Posterior vena cava (tissue), 2 donors: ENCODE measurements around the gene PDCD7. TPM values are rescaled to one million over a fixed set of nuclear protein-coding genes. Genes with fewer than 3 reads are reported as not detected.
"Not testable (repeated sequence)": the region's sequence is repeated elsewhere in the genome, so short reads cannot be mapped to it uniquely, and the experiment has no call there.

ENCODE experiments used
- DNase-seq: peaks from one replicate; pipeline ENCODE4 v3.0.0-alpha.2; 2020; ENCODE audit warnings: low spot score
- intact Hi-C, 2 donors: fragments of 100-400 bp; cut with DNase I; formaldehyde crosslinking; loops; one replicate each; pipeline versions ENCODE4 v1.14.1 to v1.14.2; 2022 to 2023
- total RNA-seq, 2 donors: library from RNA; stranded (reverse); fragmentation: NEBNext Ultra II Directional; extraction: Animal tissue kit (Norgen Biotek cat#: 25700); gene quantifications; one replicate each; pipeline ENCODE4 v1.2.1, GENCODE V29; 2021
- donor health status: DM: yes; HTN: yes; CAD: no.
- donor health status: DM: yes; HTN: yes; CAD: no.

The PDCD7 gene
- total RNA-seq, 2 donors from 2014 or later: 17.6 to 19.6 TPM

DNA sequence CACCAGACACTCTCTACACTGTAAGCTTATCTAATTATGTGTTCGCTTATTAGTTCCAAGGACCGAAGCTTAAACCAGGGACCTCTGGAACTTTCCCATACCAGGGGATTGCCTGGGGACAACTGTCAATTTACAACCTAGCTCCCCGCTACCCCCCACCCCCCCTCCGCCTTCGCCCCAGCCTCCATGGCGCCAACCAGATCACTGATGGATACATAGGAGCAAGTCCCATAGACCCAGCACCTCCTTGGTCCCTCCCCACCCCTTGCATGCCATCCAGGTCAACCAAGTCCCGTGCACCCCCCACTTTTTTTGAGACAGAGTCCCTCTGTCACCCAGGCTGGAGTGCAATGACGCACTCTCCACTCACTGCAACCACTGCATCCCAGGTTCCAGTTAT, 930 bp upstream of the PDCD7 start:
- intact Hi-C loops: no loop called here
- no peak for DNase-seq

GRCh38 chr15:65132878-65133547, 595 bp downstream of the PDCD7 start:
- peak; percentile 84 for DNase-seq

DNA sequence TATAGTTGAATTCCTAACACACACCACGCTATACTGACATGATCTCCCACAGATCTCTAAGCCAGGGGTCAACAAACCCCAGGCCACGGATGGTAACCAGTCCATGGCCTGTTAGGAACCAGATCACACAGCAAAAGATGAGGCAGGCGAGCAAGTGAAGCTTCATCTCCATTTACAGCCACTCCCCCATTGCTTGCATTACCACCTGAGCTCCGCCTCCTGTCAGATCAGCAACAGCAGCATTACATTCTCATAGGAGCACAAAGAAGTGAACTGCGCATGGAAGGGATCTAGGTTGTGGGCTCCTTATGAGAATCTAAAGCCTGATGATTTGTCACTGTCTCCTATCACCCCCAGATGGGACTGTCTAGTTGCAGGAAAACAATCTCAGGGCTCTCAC, 2.7 kb downstream of the PDCD7 start:
- DNase-seq: no peak
- intact Hi-C loops: no loop called here

More at GRCh38 chr15:65132878-65133547, 595 bp downstream of the PDCD7 start:
- intact Hi-C loops: no loop called here

- no peak for DNase-seq
- intact Hi-C loops: no loop called here
These were observed 18.1 kb downstream of the PDCD7 start for GRCh38 chr15:65115542-65115941.

DNA sequence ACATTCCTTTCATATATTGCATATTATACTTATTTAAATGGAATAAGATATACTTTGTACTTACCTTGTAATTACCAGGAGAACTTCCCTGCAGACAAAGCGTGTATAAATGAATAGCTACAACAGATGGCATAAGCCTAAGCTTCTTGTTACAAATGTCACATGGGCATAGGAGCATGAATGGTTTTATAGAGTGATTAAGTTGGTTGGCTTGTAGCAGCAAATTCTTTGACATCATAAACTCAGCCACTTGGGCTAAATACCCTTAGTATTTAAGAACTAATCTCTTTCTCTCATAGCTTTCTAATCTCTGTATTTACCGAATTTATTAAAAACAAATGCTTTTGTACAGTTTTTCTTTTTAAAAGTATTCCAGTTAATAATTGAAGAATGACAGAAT, 18.5 kb downstream of the PDCD7 start, which contains the start of gene UBAP1L:
Gene UBAP1L (minus strand): TSS at position 115 of the 400 bp plus-strand sequence. CDS start 8,985 bp downstream, outside the sequence.
- DNase-seq: no peak
- intact Hi-C loops: no loop called here

DNA sequence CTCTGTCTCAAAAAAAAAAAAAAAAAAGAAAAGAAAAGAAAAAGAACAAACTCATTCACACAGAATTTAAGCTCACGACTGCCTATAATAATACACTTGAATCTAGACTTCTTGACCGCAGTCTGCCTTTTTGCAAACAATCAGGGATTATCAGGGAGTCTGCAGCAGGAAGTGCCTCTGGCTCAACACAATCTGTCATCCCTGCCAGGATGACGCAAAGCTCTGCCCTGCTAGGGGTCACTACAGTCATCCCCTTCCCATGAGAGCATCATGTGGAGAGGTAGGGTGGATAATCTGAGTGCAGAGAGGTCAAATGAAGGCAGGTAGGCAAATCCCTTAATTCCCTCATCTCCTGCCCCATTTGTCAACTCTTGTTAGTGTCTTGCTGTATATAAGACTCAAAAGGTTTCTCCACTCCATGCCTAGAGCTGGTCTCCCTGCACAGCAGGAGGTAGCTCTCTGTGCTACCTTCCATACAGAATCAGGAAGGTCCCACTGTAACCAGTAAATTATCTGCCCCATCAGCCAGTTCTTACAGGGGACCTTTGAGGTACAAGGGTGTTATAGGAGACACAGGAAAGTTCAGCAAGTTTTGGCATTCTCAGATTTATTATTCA, 22.8 kb downstream of the PDCD7 start:
- intact Hi-C loops: no loop called here
- DNase-seq: no peak

DNA sequence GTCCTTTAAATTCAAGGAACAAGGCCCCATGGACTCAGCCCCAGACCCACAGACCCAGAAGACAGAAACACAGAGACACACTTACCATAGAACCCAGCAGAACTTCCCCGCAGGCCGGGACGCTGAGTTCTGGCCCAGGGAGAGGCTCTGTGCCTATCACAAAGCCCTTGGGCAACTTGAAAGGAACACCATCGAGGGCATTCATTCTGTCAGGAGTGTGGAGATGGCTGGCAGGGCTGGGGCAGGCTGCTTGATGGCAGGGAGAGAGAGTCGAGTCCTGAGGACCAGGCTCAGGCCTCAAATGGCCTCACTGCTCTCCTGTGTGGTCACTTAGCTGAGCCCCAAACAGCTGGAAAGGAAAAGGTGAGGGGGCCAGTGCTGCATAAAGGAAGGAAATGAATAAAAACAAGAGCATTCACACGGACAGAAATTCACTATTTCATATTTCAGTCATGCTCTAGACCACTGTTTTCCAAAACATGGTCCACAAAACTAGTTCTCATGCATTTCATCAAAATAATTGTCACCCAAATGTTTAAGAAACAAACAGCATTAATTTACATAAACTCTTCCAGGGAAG, 27.5 kb downstream of the PDCD7 start:
- intact Hi-C loops: no loop called here
- no peak for DNase-seq

DNA sequence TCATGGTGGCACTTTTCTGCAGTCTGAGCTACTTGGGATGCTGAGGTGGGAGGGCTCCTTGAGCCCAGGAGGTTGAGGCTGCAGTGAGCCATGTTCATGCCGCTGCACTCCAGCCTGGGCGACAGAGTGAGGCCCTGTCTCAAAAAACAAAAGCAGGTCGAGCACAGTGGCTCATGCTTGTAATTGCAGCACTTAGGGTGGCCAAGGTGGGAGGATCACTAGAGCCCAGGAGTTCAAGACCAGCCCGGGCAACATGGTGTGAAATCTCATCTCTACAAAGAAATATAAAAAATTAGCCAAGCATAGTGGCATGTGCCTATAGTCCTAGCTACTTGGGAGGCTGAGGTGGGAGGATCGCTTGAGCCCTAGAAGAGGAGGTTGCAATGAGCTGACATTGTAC, 28.6 kb downstream of the PDCD7 start:
- intact Hi-C loops: no loop called here
- DNase-seq: no peak

DNA sequence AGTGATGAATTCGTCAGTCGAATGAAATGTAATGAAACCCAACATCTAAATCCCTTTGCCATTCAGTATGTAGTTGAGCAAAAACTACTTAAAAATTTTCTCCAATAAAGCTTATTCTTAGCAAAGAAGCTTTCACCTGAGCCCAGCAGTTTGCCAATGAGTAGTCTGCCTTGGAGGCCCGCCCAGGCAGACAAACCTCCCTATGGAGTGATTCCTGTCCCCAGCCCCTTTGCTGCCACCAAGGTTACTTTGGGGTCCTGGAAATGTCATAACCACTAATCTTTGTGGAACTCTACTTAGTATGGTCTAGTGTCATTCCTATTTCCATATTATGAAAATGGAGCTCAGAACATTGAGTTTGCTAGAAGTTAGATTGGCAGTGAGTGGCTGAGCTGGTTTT, 30.7 kb downstream of the PDCD7 start:
- no peak for DNase-seq
- intact Hi-C loops: loop anchor here (2.0 to 5.0 kb wide), 2 partner anchors 71 to 76 kb away; no protein-coding TSS in a partner anchor

DNA sequence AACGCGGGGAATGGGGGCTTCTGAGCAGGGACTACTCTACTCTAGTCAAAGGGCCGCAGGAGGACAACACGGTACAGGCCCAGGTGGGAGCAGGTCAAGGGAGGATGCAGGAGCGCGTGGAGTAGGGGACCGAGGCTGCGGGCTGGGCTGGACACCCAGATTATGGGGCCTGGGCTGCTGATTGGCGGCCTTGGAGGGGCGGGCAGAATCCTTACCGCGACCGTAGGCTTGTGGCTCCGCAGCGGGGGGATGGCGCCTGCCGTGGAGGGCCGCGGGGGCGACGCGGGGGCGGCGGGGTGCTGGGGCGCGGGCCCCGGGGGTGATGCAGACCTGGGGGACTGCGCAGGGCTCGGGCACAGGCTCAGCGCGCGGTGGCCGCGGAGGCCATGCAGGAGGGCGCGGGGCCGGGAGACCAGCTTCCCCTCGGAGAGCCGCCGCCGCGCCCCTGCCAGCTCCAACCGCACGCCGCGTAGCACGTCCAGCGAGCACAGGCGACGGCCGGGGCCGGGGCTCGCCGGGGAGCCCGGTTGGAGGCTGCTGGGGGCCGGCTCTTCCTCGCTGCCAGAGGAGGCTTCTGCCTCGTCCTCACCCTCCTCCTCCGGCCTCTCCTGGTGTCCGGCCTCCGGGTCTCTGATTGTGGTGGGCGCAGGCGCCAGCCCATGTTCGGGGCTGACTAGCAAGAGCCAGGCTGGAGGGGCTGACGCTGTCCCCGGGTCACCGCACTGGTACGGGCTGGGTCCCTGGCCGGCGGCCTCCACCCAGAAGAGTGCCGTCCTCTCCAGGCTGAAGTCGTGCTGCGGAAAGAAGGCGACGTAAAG, 31.5 kb downstream of the PDCD7 start:
- DNase-seq: no peak
- intact Hi-C loops: loop anchor here (2.0 to 5.0 kb wide), 2 partner anchors 70 to 75 kb away; no protein-coding TSS in a partner anchor

- intact Hi-C loops: loop anchor here in 1 of 2 donors (5.0 kb wide), 1 partner anchor 69 kb away; no protein-coding TSS in a partner anchor
- DNase-seq: peak; percentile 89
These were observed 32.2 kb downstream of the PDCD7 start for GRCh38 chr15:65101411-65101890.

- DNase-seq: no peak
- intact Hi-C loops: loop anchor here in 1 of 2 donors (5.0 kb wide), 1 partner anchor 68 kb away; no protein-coding TSS in a partner anchor
These were observed 33.2 kb downstream of the PDCD7 start for GRCh38 chr15:65100442-65100841.

DNA sequence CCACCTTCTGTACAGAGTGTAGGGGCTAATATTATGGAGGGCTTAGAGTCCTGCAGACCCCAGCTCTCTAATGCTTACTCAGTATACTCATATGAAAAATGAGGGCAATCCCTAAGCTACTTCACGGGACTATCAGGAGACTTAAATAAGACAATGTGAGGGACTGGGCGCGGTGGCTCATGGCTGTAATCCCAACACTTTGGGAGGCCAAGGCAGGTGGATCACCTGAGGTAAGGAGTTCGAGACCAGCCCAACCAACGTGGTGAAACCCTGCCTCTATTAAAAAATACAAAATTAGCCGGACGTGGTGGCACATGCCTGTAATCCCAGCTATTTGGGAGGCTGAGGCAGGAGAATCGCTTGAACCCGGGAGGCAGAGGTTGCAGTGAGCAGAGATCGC, 33.8 kb downstream of the PDCD7 start:
- intact Hi-C loops: loop anchor here in 1 of 2 donors (5.0 kb wide), 1 partner anchor 68 kb away; no protein-coding TSS in a partner anchor

DNA sequence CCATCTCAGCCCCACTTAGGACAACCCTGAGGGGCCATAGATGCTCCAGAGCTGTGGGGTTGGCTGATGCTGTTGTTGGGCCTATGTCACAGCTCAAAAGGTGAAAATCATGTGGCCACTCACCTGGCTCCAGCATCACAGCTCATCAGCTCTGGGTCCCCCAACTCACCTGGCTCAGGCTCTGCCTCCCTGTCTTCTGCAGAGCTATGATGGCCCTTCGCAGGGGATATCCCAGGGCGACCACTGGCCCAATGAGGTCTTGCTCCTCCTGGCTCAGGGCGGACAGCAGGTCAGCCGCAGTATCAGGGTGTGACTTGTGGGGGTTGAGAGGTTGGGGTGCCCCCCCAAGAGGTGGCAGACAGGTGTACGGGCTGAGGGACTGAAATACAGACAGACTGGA, 34.3 kb downstream of the PDCD7 start:
- intact Hi-C loops: no loop called here
- DNase-seq: no peak

More for the DNA sequence above, 33.8 kb downstream of the PDCD7 start:
- DNase-seq: not testable (repeated sequence)

- intact Hi-C loops: no loop called here
- no peak for DNase-seq
These were observed 35.9 kb downstream of the PDCD7 start for GRCh38 chr15:65097651-65098263.

DNA sequence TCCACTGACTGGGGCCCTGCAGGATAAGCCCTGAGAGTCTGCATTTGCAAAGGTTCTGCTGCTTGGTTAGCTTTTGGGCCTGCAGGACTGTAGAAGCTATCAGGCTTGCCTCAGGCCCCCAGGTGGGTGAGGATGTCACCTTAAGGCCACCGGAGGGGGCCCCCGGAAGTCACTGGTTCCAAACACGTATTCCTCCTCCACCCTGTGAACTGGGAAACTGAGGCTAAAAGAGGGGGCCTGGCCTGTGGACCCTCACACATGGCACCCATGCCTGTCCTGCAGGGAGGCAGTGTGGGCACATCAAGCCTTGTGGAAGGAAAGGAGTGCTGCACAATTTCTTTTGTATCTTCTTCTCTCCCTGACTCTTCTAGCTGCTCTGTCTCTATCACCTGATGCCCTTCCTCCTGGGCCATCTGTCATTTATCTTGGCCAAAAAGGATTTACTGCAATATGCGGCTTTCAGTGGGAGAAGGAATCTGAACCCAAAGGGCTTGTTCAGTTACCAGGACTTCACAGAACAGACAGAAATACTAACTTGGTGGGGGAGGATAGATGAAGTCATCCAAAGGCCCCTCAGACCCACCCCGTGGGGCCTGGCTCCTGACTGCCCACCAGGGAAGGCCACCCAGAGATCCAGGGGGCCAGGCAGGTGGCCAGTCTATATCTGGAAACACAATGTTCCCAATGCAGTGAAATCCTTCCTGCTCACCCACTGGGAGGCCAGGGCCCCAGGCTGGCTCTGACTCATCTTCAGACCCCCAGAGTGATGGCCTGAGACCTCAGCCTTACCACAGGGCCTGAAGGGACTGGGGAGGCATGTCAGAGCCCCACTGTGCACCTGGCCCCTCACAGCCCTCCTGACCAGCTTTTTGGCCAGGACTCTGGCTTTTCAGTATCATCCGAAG, 36.9 kb downstream of the PDCD7 start:
- no peak for DNase-seq
- intact Hi-C loops: no loop called here

GRCh38 chr15:65095747-65096104, 37.9 kb downstream of the PDCD7 start:
- DNase-seq: no peak
- intact Hi-C loops: no loop called here
